ENCODE results near the gene USP26.
"Not testable (repeated sequence)": the region's sequence is repeated elsewhere in the genome, so short reads cannot be mapped to it uniquely, and the experiment has no call there.

Gene USP26

GRCh38 chrX:133097031-133097430 lies at the start of gene USP26:
Gene USP26 (minus strand): TSS chrX:133097109. CDS start chrX:133028220, 68,889 bp downstream.
- DNase-seq, result no peak

DNA sequence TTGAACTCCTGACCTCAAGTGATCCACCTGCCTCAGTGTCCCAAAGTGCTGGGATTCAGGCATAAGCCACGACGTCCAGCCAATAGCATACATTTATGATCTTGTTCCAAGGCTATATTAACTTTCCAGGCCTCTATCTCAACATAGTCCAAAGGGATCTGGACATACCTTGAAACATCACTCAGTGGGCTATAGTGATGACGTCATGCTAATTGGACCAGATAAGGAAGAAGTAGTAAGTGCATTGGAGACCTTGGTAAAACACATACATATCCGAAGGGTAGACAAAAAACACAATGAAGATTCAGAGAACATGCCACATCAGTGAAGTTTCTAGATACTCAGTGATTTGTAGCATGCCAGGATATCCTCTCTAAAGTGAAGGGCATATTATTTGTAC lies 37.4 kb upstream of the USP26 start:
- DNase-seq, result no peak

DNA sequence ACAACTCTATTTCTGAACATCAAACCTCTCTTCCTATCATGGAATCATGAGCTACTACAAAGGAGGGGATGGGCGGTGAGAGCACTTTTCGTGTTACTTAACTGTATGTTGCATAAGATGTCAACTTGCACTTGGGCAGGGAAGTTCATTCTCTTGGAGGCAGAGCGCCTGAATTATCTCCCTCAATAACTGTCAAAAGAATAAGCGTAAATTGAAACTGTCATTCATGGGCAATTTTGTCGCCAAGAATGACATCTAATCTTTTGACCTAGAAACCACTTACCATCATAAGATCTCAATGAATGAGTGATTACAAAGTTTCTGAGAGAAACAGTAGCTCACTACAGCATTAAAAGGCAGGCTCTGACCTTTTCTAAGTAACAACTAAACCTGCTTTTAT lies 23.5 kb upstream of the USP26 start:
- no peak for DNase-seq

DNA sequence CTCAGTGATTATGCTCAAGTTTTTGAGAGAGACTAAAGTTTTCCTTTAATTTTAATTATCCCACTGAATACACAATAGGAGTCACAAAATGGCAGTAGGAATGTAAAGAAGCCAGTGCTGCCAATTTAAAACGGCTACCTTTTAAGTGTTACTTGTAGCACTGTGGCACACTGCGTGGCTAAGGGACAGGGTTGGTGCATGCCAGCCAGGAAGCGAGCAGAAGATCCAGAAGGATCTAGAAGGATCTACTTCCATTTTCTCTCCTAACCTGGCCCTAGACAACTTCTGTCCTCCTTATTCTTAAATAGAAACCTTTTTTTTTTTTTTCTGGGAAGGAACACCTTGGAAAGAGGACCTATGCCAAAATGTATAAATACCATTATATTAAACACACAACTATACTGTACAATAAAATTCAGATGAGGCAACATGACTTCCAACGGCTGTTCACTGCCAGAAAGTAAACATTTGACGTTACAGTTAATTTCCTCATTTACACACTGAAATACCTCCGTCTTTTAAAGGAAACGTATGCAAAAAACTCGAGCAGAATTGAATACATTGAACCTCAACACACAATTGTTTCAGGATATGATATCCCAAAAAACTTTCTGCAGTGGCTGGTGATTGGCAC lies 2.7 kb downstream of the USP26 start:
- DNase-seq, result no peak

- DNase-seq, result no peak
These were observed 6.6 kb downstream of the USP26 start for GRCh38 chrX:133090236-133090809.

DNA sequence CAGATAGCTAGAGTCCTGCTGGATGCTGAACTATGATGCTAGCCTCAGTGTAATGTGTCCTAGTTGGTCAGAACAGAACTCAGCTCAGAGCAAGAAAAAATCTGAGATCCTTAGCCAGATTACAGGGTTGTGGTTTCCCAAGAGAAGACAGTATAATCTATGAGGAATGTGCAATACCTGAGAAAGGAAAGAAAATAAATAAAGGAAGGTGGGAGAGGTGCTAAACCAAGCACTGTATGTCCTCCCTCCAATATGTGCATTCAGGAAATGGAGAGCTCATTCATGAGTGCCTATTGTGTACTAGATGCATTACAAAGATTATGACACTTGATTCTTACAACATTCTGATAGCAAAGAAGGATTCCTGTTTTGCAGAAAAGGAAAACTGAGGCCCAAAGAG lies 7.5 kb downstream of the USP26 start:
- no peak for DNase-seq

DNA sequence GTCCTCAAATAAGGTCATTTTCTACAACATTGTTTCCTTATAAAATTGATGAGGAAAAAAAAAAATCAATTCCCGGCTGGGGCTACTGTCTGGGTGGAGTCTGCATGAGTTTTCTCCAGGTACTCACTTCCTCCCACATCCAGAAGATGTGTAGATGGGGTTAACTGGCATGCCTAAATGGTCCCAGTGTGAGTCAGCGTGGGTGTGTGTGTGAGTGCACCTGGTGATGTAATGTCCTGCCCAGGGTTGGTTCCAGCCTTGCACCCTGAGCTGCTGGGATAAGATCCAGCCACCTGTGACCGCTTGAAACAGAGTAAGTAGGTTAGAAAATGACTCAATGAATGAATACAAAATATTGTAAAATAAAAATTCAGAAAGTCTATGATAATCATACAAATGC lies 11.1 kb downstream of the USP26 start:
- no peak for DNase-seq

- DNase-seq, result not testable (repeated sequence)
These were observed 11.9 kb downstream of the USP26 start for GRCh38 chrX:133085056-133085455.

- DNase-seq, result no peak
These were observed 13.0 kb downstream of the USP26 start for GRCh38 chrX:133083899-133084298.

GRCh38 chrX:133081990-133082389 lies 14.9 kb downstream of the USP26 start:
- no peak for DNase-seq

- DNase-seq, result not testable (repeated sequence)
These were observed 19.1 kb downstream of the USP26 start for GRCh38 chrX:133077856-133078255.

- no peak for DNase-seq
These were observed 24.3 kb downstream of the USP26 start for GRCh38 chrX:133072566-133072965.

DNA sequence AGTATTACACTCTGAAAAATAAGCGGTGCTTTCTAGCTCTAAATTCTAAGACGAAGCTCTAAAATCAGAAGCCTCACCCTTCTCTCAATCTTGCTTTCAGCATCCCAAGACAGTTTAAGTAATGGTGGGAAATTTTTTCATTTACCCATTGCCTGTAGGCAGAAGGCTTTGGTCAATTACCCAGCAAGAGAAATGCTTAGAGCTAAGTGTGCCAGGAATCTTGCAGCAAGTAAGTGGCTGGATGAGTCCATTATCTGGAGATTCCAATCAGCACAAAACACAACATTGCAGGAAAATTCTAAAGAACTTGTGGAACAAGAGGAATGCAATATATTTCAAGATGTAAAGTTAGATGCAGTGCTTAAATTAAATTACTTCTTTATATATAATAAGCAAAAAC lies 28.4 kb downstream of the USP26 start:
- no peak for DNase-seq

DNA sequence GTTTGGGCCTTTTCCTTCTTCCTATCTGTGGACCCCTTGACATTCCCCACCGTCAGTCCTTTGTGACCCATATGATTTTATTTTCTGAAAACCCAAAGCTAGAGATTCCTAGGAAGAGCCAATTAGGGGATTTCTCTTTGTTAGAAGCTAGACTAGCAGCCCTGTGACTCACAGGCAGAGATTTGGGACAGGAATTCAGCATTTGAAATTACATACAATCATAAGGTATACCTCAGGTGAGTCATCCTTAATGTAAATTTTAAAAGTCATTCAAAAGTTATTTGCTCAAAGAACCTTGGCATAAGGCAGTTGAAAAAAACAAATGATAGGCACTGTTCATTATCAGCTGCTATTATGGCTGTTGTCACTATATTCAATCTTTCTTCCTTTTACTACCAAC lies 40.6 kb downstream of the USP26 start:
- no peak for DNase-seq

- DNase-seq, result no peak
These were observed 42.0 kb downstream of the USP26 start for GRCh38 chrX:133054761-133055405.

DNA sequence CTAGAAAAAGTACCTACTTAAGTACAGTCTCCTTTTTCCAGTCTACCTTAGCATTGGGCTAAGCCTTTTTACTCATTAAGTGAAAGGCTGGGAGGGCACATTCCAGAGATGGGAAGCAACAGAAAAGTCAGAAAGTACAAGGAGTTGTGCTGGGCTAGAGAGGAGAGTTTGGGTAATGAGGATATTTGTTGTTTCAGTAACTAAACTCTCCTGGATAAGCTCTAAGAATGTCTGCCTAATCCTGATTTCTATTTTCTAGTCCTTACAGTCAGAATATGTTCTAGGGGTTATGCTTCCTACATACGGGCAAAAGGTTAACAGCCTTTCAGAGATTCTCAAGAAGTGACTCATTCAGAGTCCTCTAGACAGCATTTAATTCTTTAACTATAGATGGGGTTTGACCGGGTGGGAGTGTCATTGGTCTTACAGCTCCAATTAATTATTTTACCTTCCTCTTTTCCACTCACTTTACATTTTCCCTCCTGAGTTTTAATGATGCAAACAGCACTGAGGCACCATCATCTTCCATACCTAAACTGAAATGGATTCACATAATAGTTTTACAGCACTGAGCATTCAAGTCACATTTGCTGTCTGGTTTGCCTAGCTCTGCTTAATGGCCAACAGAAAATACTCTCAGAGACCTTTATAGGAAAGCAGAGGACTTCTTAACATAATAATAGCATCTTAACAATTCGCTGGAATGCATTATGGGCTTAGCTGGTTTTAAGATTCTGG lies 42.9 kb downstream of the USP26 start:
- no peak for DNase-seq

DNA sequence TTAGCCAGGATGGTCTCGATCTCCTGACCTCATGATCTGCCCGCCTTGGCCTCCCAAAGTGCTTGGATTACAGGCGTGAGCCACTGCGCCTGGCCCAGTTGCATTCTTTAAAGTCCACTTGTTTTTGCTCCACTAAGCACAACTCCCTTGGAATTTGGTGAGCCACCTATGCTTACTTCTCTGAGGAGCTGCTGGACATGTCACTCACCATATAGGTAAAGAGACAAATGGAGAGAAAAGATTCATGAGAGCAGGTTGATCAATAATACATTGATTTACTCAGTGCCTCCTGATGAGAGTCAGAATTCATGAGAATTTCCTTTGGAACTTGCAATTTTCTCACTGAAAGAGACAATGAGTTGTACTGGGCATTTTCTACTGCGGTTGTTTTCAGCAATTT lies 48.2 kb downstream of the USP26 start:
- DNase-seq, result no peak

GRCh38 chrX:133046601-133047000 lies 50.3 kb downstream of the USP26 start:
- no peak for DNase-seq

DNA sequence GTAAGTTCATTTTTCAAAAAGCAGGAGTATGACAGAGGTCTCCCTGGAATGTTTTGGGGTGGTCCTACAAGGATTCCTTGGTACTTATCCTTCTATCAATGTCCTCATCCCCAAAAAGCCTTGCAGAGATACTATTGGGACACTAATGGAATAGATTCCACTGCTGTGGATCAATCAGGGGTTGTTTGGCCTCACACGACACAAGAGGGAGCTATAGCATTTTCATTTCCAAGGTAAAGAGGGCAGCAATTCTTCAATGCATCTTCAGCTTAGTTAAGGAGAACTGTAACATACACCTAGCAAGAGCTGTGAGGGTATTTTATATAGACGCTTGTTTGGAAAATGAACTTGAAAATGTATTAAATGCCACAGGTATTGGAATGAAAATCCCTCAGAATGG lies 50.9 kb downstream of the USP26 start:
- no peak for DNase-seq

DNA sequence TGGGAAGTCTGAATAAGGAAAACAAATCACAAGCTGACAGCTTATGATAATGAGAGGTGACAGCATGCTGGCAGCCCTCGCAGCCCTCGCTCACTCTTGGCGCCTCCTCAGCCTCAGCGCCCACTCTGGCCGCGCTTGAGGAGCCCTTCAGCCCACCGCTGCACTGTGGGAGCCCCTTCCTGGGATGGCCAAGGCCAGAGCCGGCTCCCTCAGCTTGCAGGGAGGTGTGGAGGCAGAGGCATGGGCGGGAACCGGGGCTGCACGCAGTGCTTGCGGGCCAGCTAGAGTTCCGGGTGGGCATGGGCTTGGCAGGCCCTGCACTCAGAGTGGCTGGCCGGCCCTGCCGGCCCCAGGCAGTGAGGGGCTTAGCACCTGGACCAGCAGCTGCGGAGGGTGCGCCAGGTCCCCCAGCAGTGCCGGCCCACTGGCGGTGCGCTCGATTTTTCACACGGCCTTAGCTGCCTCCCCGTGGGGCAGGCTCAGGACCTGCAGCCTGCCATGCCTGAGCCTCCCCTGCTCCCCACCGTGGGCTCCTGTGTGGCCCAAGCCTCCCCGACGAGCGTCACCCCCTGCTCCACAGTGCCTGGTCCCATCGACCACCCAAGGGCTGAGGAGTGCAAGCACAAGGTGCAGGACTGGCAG lies 52.6 kb downstream of the USP26 start:
- DNase-seq, result not testable (repeated sequence)

DNA sequence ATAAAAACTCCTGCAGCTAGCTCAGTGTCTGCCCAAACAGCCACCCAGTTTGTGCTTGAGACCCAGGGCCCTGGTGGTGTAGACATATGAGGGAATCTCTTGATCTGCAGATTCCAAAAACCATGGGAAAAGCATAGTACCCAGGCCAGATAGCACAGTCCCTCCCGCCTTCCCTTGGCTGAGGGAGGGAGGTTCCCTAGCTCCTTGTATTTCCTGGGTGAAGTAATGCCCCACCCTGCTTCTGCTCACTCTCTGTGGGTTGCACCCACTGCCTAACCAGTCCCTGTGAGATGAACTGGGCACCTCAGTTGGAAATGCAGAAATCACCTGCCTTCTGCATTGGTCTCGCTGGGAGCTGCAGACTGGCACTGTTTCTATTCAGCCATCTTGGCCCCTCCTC lies 54.6 kb downstream of the USP26 start:
- no peak for DNase-seq

DNA sequence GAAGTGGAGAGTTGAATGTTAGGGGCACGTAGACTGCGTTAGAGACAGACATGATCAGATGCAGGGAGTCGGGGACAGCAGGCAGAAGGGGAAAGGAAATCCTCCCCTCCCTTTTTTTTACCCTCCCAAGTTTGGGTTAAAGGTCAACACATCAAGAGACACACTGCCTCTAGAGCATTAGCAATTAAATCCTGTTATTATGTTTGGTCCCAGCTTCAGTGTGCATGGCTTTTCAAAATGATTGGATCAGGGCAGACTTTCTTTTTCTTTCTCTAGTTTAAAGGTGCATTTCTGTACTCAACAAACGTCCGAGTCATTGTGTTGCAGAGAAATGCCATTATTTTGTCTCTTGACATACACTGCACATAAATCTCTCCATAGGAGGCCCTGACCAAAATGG lies 63.9 kb downstream of the USP26 start:
- DNase-seq, result no peak

DNA sequence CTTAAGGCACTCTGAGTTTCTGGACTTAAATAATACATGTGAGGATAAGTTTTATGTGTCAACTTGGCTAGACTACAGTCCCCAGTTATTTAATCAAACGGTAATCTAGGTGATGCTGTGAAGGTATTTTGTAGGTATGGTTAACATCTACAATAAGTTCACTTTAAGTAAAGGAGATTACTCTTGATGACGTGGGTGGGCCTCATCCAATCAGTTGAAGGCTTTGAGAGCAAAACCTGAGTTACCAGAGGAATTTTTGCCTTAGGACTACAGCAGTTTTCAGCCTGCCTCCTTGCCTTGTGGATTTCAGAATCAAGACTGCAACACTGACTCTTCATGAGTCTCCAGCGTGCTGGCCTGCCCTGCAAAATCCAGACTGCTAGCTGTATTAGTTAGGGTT lies 78.7 kb downstream of the USP26 start:
- DNase-seq, result no peak
